GM21423 (cell line): Measurements from ENCODE around the gene HOXA7.

Source experiments
- ATAC-seq: cut with Tn5 transposase; IDR thresholded peaks from one replicate; pipeline ENCODE4 v1.9.1; 2021; ENCODE audit warnings: mild to moderate bottlenecking, moderate library complexity; ENCODE audit not compliant: unreplicated experiment

Gene HOXA7

GRCh38 chr7:27160546-27161213, 4.2 kb upstream of the HOXA7 start:
- ATAC-seq: no peak

- ATAC-seq: no peak
Observed at GRCh38 chr7:27160145-27160545, 3.7 kb upstream of the HOXA7 start.

GRCh38 chr7:27159266-27160144, 3.0 kb upstream of the HOXA7 start:
- ATAC-seq: no peak

GRCh38 chr7:27158436-27159265, 2.2 kb upstream of the HOXA7 start:
- no peak for ATAC-seq

GRCh38 chr7:27157702-27158431, 1.4 kb upstream of the HOXA7 start:
- no peak for ATAC-seq

GRCh38 chr7:27156916-27157701, 634 bp upstream of the HOXA7 start:
- ATAC-seq: no peak

GRCh38 chr7:27155816-27156507, 513 bp downstream of the HOXA7 start:
- no peak for ATAC-seq

GRCh38 chr7:27154901-27155815, 1.3 kb downstream of the HOXA7 start:
- ATAC-seq: no peak

GRCh38 chr7:27154369-27154768, 2.1 kb downstream of the HOXA7 start:
- ATAC-seq: no peak

GRCh38 chr7:27153526-27153925, 2.9 kb downstream of the HOXA7 start:
- no peak for ATAC-seq

GRCh38 chr7:27152816-27153442, 3.5 kb downstream of the HOXA7 start:
- ATAC-seq: no peak

- no peak for ATAC-seq
Observed at GRCh38 chr7:27151931-27152815, 4.3 kb downstream of the HOXA7 start, which contains the start of gene HOXA3. TSS of gene HOXA3 (minus strand) at chr7:27152583. CDS start at chr7:27110640, 41,943 bp downstream.

GRCh38 chr7:27151341-27151930, 5.0 kb downstream of the HOXA7 start:
- no peak for ATAC-seq

- peak; percentile 83 for ATAC-seq
Observed at GRCh38 chr7:27150568-27151340, 5.7 kb downstream of the HOXA7 start.

- no peak for ATAC-seq
Observed at GRCh38 chr7:27149842-27150567, 6.5 kb downstream of the HOXA7 start.
